Measurements from ENCODE around the gene LIM2. TPM values are rescaled to one million over a fixed set of nuclear protein-coding genes. Genes with fewer than 3 reads are reported as not detected.

LIM2 gene
- total RNA-seq, 1 donor from 2014 or later, result not detected

DNA sequence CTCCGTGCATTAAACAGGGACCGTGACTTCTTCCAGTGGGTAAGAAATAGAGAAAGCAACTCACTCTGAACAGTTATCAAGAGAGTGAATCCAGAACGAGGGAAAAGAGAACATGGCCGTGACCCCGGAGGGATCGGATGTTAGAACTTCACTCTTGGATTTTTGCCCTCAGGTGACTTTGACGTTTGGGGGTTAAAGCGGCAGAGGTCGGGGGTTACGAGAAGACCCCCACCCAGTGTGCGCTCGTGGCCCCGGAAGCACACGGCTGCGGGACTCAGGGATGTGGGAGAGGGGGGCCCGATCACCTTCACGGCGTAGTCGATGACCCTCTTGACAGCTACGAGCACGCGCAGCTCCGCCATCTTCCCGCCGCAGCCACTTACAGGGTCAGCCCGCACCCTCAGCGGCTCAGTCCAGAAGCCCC is 21.8 kb downstream of the LIM2 start, which contains the start of gene ETFB:
Gene ETFB (minus strand): TSS at position 424 of the 424 bp plus-strand sequence. CDS start 62 bp downstream, at position 362.
- intact Hi-C loops (cut with micrococcal nuclease), result loop anchor here (10.0 kb wide), 1 partner anchor 561 kb away; no protein-coding TSS in a partner anchor
- Mint-ChIP-seq H3K27ac (peak within 1 kb of the TSS; percentile 96), H3K27me3 (no peaks in the 10 kb centered on the region), H3K36me3 (ENCODE audit: low read depth) (peaks cover 12% of the 10 kb centered on the region), H3K9me3 (no peaks in the 10 kb centered on the region), H3K4me3 (peak within 1 kb of the TSS; percentile 98), H3K4me1 (peaks cover 37% of the 10 kb centered on the region)
- DNase-seq (no peak), ATAC-seq (ENCODE audit: low read depth) (no peak)
- ChIA-PET CTCF (interaction anchor here (1.6 to 1.7 kb wide), 2 partner anchors 22 to 26 kb away, joined by 5 to 7 read pairs; no protein-coding TSS in a partner anchor), POLR2A (interaction anchor here (0.6 to 3.7 kb wide), 6 partner anchors 21 to 67 kb away, joined by 3 to 35 read pairs (median 7); partner anchors contain the start of gene SIGLEC10)
- TF ChIP-seq, protein P1, sequence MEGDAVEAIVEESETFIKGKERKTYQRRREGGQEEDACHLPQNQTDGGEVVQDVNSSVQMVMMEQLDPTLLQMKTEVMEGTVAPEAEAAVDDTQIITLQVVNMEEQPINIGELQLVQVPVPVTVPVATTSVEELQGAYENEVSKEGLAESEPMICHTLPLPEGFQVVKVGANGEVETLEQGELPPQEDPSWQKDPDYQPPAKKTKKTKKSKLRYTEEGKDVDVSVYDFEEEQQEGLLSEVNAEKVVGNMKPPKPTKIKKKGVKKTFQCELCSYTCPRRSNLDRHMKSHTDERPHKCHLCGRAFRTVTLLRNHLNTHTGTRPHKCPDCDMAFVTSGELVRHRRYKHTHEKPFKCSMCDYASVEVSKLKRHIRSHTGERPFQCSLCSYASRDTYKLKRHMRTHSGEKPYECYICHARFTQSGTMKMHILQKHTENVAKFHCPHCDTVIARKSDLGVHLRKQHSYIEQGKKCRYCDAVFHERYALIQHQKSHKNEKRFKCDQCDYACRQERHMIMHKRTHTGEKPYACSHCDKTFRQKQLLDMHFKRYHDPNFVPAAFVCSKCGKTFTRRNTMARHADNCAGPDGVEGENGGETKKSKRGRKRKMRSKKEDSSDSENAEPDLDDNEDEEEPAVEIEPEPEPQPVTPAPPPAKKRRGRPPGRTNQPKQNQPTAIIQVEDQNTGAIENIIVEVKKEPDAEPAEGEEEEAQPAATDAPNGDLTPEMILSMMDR (IDR thresholded peaks at IDR 0.05), result no peak

DNA sequence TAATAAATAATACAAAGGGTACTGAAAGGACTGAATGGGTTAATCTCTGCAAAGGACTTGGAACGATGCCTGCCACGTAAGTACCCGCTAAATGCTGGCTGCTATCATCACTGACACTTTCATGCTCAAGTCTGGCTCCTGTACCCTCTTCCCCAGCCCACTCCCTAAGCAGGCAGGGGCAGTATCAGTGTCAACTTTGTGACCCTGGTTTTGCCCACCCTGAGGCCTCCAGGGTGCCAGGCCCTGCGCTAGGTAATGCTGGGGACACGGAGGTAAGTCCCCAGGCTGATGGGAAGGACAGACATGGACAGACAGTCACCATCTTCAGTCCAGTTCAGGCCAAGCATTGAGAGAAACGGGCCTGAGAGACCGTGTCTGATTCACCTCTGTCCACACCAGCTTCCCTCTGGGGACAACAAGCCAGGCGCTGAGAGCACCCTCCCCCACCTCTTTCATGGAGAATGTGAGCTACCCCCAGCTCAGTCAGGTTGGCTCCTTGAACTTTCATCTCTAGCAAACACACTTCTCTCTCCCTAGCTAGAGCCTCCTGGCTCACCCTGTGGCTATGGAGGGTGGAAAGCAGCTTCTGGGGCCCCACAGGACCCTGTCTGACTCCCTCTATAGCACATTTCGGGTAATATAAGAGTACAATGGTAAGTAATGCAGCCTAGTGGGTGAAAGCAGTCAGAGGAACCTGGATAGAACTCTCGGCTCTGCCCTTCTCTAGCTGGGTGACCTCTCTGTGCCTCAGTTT is 22.4 kb downstream of the LIM2 start:
- Mint-ChIP-seq H3K4me3 (peak overlapping the region; percentile 98), H3K4me1 (peaks cover 39% of the 10 kb centered on the region), H3K36me3 (ENCODE audit: low read depth) (peaks cover 12% of the 10 kb centered on the region), H3K27me3 (no peaks in the 10 kb centered on the region), H3K9me3 (no peaks in the 10 kb centered on the region), H3K27ac (peak overlapping the region; percentile 96)
- TF ChIP-seq, protein P1 (IDR thresholded peaks at IDR 0.05), result no peak
- ATAC-seq (ENCODE audit: low read depth) (no peak), DNase-seq (peak; percentile 41)
- ChIA-PET CTCF (interaction anchor here (1.6 to 1.7 kb wide), 2 partner anchors 21 to 25 kb away, joined by 5 to 7 read pairs; no protein-coding TSS in a partner anchor), POLR2A (interaction anchor here (0.6 to 3.7 kb wide), 6 partner anchors 21 to 68 kb away, joined by 3 to 35 read pairs (median 7); partner anchors contain the start of gene SIGLEC10)
- intact Hi-C loops (cut with micrococcal nuclease), result loop anchor here (10.0 kb wide), 1 partner anchor 561 kb away; no protein-coding TSS in a partner anchor

DNA sequence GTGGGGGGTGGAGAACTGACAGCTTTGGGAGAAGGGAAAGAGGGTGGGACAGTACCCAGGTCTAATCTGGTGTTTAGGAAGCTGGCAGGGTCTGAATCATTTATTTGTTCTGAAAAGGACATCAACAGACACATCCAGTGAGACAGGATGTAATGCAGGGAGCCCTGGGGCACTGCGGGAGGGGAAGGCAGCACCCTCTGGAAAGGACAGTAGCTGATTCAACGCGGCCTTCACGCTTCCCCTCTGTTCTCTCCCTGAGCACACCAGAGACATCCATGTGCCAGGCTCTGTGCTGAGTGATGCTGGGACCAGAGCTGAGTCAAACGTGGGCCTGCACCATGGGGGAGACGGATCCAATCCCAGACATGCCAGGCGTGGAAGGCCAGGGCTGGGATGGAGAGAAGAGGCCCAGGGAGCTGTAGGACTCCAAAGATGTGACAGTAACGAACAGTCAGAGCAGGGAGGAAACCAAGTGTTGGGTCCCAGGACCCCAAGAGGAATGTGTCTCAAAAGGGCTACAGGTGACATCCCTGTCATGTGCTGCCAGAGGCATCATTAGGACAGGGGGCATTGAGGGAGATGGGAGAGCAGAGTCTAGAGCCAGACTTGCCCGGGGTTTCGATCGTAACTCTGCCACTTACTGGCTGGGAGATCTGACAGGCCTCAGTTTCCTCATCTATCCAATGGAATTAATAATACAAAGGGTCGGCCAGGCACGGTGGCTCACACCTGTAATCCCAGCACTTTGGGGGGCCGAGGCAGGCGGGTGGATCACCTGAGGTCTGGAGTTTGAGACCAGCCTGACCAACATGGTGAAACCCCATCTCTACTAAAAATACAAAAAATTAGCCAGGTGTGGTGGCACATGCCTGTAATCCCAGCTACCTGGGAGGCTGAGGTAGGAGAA is 23.3 kb downstream of the LIM2 start:
- intact Hi-C loops (cut with micrococcal nuclease), result loop anchor here (10.0 kb wide), 1 partner anchor 560 kb away; no protein-coding TSS in a partner anchor
- Mint-ChIP-seq H3K36me3 (ENCODE audit: low read depth) (peaks cover 12% of the 10 kb centered on the region), H3K27me3 (no peaks in the 10 kb centered on the region), H3K27ac (peak overlapping the region; percentile 20), H3K4me3 (peak overlapping the region; percentile 42), H3K9me3 (no peaks in the 10 kb centered on the region), H3K4me1 (peaks cover 39% of the 10 kb centered on the region)
- no peak for ATAC-seq (ENCODE audit: low read depth)
- TF ChIP-seq, protein P1 (IDR thresholded peaks at IDR 0.05), result no peak
- CTCF ChIA-PET, result no interaction called here
- POLR2A ChIA-PET, result interaction anchor here (1.5 to 2.1 kb wide), 2 partner anchors 25 kb away, joined by 5 to 12 read pairs; no protein-coding TSS in a partner anchor
- DNase-seq, result no peak

DNA sequence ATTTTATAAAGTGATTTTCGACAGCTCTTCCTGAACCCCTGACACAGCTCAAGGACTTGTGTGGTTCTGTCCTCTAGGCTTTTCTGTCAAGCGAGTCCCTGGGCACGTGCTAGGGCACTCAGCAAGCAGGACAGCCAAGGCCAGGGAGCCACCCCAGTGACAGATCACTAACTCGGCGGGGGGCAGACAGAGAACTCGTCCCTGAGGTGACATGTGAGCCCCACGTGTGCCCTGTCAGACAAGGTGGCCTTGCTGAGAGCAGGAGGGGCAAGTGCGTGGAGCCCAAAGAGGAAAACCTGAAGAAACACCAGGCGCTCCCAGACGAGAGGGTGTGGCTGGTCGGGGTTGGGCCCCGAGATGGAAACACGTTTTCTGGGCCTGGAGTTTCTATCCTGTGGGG is 26.5 kb downstream of the LIM2 start:
- H3K9me3 Mint-ChIP-seq, result no peaks in the 10 kb centered on the region
- no peak overlapping the region for H3K4me3 Mint-ChIP-seq
- DNase-seq (no peak), ATAC-seq (ENCODE audit: low read depth) (no peak)
- peaks cover 5% of the 10 kb centered on the region for H3K36me3 Mint-ChIP-seq (ENCODE audit: low read depth)
- POLR2A ChIA-PET, result interaction anchor here (0.9 kb wide), 1 partner anchor 12 kb away, joined by 3 read pairs; no protein-coding TSS in a partner anchor
- intact Hi-C loops (cut with micrococcal nuclease), result loop anchor here (10.0 kb wide), 1 partner anchor 556 kb away; no protein-coding TSS in a partner anchor
- TF ChIP-seq, protein P1 (IDR thresholded peaks at IDR 0.05), result no peak
- H3K27ac Mint-ChIP-seq, result no peak overlapping the region
- CTCF ChIA-PET, result no interaction called here
- peaks cover 33% of the 10 kb centered on the region for H3K4me1 Mint-ChIP-seq
- no peaks in the 10 kb centered on the region for H3K27me3 Mint-ChIP-seq

All from activated B cell treated with CpG ODN at 0.5 μM for 24 hours (primary cell).